ENCODE results near the gene AGL.
A peak's percentile ranks its signal among the peaks of the same experiment; 100 is the strongest.

Gene AGL

DNA sequence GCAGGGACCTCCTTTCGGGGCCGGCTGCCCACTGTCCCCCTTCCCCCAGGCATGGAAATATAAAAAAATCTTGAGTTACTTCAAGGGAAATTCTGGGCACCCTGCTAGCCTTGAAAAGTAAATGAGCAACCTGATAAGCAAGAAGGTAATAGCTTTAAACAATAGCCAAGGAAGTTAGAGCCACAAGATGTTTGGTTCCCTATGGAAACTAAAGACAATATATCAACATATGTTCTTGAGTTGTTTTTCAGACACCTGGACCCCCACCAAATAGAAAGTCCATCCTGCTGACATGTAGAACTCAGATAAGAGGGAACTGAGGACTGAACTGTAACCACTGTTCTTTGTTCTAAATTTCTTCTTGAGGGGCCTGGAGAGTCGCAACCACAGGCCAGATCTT, 100.3 kb downstream of the AGL start:
- Histone ChIP-seq H3K4me2 (ENCODE audit: low read length) (no peak overlapping the region), H3K79me1 (ENCODE audit: low read length) (peaks cover 2% of the 10 kb centered on the region), H2BK120ac (ENCODE audit: insufficient read depth, low read length, poor library complexity) (no peak overlapping the region), H3K27me3 (ENCODE audit: insufficient read depth, low read length) (no peaks in the 10 kb centered on the region), H3K27ac (ENCODE audit: low read depth, low read length) (no peak overlapping the region), H3K18ac (ENCODE audit: low read length) (no peak overlapping the region), H2AFZ (ENCODE audit: insufficient read depth, low read length, poor library complexity) (no peak overlapping the region), H3K23ac (ENCODE audit: low read length) (no peak overlapping the region), H3K4ac (ENCODE audit: low read depth, low read length) (no peak overlapping the region), H3K14ac (ENCODE audit: low read length) (no peak overlapping the region), H3K79me2 (ENCODE audit: control insufficient read depth, insufficient read depth, low read length, poor library complexity) (no peaks in the 10 kb centered on the region), H3K9ac (ENCODE audit: low read length) (no peak overlapping the region), H3K4me3 (ENCODE audit: low read depth, low read length) (no peak overlapping the region), H4K91ac (ENCODE audit: low read depth, low read length) (no peak overlapping the region), H2BK5ac (ENCODE audit: low read depth, low read length, poor library complexity) (no peak overlapping the region), H2AK5ac (ENCODE audit: low read length) (no peak overlapping the region), H3K36me3 (ENCODE audit: control insufficient read depth in 1 of 2, insufficient read depth in 2 of 2, low read length in 2 of 2) (no peaks in the 10 kb centered on the region), H4K12ac (ENCODE audit: low read depth, low read length) (no peak overlapping the region), H2BK12ac (ENCODE audit: low read length) (no peak overlapping the region), H3K4me1 (ENCODE audit: control insufficient read depth in 1 of 2, insufficient read depth in 2 of 2, low read length in 2 of 2) (no peaks in the 10 kb centered on the region), H4K8ac (ENCODE audit: low read depth, low read length) (no peak overlapping the region), H3K9me3 (ENCODE audit: insufficient read depth, low read depth, low read length) (no peaks in the 10 kb centered on the region)
- no peak for DNase-seq
- no CpG with 5 or more reads among the region's 3 CpGs for WGBS (ENCODE audit: extremely low coverage, insufficient coverage, insufficient read length)

DNA sequence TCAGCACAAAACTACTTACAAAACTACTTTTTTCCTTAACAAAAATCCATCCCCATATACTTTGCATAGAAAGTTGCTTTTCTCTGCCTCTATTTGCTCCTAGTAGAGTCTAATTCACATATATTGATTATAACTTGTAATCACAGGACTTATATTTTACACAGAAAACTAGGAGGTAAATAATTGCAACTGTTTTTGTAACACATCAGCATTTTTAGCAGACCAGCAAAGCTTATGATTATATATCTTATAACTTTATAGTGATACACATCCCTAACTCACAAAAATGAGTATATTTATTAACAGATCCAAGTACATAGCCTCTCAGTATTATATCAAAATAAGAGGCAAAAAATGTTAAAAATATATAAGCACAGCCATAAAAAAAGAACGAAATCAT, 102.4 kb downstream of the AGL start:
- no peaks in the 10 kb centered on the region for H3K79me2 ChIP-seq (ENCODE audit: control insufficient read depth, insufficient read depth, low read length, poor library complexity)
- no peak for DNase-seq
- H3K36me3 ChIP-seq (ENCODE audit: control insufficient read depth in 1 of 2, insufficient read depth in 2 of 2, low read length in 2 of 2) = no peaks in the 10 kb centered on the region

DNA sequence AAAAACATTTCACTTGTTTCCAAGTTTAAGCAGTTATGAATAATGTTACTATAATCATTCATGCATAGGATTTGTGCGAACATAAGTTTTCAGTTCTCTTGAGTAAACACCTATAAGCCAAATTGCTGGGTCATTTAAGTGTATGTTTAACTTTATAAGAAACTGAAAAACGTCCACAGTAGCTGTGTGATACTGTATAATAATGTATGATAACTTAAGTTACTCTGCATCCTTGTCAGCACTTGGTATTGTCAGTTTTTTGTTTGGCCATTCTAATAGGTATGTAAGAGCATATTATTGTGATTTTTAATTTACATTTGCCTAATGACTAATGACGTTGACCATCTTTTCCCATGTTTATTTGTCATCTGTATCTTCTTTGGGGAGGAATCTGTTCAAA, 105.2 kb downstream of the AGL start:
- H3K9me3 ChIP-seq (ENCODE audit: insufficient read depth, low read depth, low read length) = no peaks in the 10 kb centered on the region
- H3K9ac ChIP-seq (ENCODE audit: low read length) = no peak overlapping the region
- no peak overlapping the region for H3K4me2 ChIP-seq (ENCODE audit: low read length)
- H4K12ac ChIP-seq (ENCODE audit: low read depth, low read length) = no peak overlapping the region
- no peak overlapping the region for H4K91ac ChIP-seq (ENCODE audit: low read depth, low read length)
- H2BK12ac ChIP-seq (ENCODE audit: low read length) = no peak overlapping the region
- H2BK120ac ChIP-seq (ENCODE audit: insufficient read depth, low read length, poor library complexity) = no peak overlapping the region
- no peak overlapping the region for H3K4ac ChIP-seq (ENCODE audit: low read depth, low read length)
- no peaks in the 10 kb centered on the region for H3K79me2 ChIP-seq (ENCODE audit: control insufficient read depth, insufficient read depth, low read length, poor library complexity)
- H3K18ac ChIP-seq (ENCODE audit: low read length) = no peak overlapping the region
- H3K4me1 ChIP-seq (ENCODE audit: control insufficient read depth in 1 of 2, insufficient read depth in 2 of 2, low read length in 2 of 2) = no peaks in the 10 kb centered on the region
- H3K27ac ChIP-seq (ENCODE audit: low read depth, low read length) = no peak overlapping the region
- H2AFZ ChIP-seq (ENCODE audit: insufficient read depth, low read length, poor library complexity) = no peak overlapping the region
- no peak overlapping the region for H2BK5ac ChIP-seq (ENCODE audit: low read depth, low read length, poor library complexity)
- no CpG with 5 or more reads among the region's 3 CpGs for WGBS (ENCODE audit: extremely low coverage, insufficient coverage, insufficient read length)
- H3K14ac ChIP-seq (ENCODE audit: low read length) = no peak overlapping the region
- H3K4me3 ChIP-seq (ENCODE audit: low read depth, low read length) = no peak overlapping the region
- H3K23ac ChIP-seq (ENCODE audit: low read length) = no peak overlapping the region
- DNase-seq = no peak
- H3K36me3 ChIP-seq (ENCODE audit: control insufficient read depth in 1 of 2, insufficient read depth in 2 of 2, low read length in 2 of 2) = no peaks in the 10 kb centered on the region
- H3K79me1 ChIP-seq (ENCODE audit: low read length) = no peaks in the 10 kb centered on the region
- no peak overlapping the region for H4K8ac ChIP-seq (ENCODE audit: low read depth, low read length)
- no peak overlapping the region for H2AK5ac ChIP-seq (ENCODE audit: low read length)
- no peaks in the 10 kb centered on the region for H3K27me3 ChIP-seq (ENCODE audit: insufficient read depth, low read length)

More for the DNA sequence above, 102.4 kb downstream of the AGL start:
- no peaks in the 10 kb centered on the region for H3K4me1 ChIP-seq (ENCODE audit: control insufficient read depth in 1 of 2, insufficient read depth in 2 of 2, low read length in 2 of 2)
- H2BK12ac ChIP-seq (ENCODE audit: low read length) = no peak overlapping the region
- no peaks in the 10 kb centered on the region for H3K9me3 ChIP-seq (ENCODE audit: insufficient read depth, low read depth, low read length)
- H4K12ac ChIP-seq (ENCODE audit: low read depth, low read length) = no peak overlapping the region
- no peak overlapping the region for H3K4me2 ChIP-seq (ENCODE audit: low read length)
- H3K9ac ChIP-seq (ENCODE audit: low read length) = no peak overlapping the region
- no peak overlapping the region for H3K14ac ChIP-seq (ENCODE audit: low read length)
- no CpG with 5 or more reads among the region's 1 CpG for WGBS (ENCODE audit: extremely low coverage, insufficient coverage, insufficient read length)
- H3K79me1 ChIP-seq (ENCODE audit: low read length) = no peaks in the 10 kb centered on the region
- no peak overlapping the region for H3K4ac ChIP-seq (ENCODE audit: low read depth, low read length)
- no peak overlapping the region for H2AFZ ChIP-seq (ENCODE audit: insufficient read depth, low read length, poor library complexity)
- H3K18ac ChIP-seq (ENCODE audit: low read length) = no peak overlapping the region
- no peak overlapping the region for H3K4me3 ChIP-seq (ENCODE audit: low read depth, low read length)
- H4K8ac ChIP-seq (ENCODE audit: low read depth, low read length) = no peak overlapping the region
- no peak overlapping the region for H2BK120ac ChIP-seq (ENCODE audit: insufficient read depth, low read length, poor library complexity)
- H3K23ac ChIP-seq (ENCODE audit: low read length) = no peak overlapping the region
- H2AK5ac ChIP-seq (ENCODE audit: low read length) = no peak overlapping the region
- no peak overlapping the region for H3K27ac ChIP-seq (ENCODE audit: low read depth, low read length)
- no peak overlapping the region for H2BK5ac ChIP-seq (ENCODE audit: low read depth, low read length, poor library complexity)
- no peaks in the 10 kb centered on the region for H3K27me3 ChIP-seq (ENCODE audit: insufficient read depth, low read length)
- H4K91ac ChIP-seq (ENCODE audit: low read depth, low read length) = no peak overlapping the region

DNA sequence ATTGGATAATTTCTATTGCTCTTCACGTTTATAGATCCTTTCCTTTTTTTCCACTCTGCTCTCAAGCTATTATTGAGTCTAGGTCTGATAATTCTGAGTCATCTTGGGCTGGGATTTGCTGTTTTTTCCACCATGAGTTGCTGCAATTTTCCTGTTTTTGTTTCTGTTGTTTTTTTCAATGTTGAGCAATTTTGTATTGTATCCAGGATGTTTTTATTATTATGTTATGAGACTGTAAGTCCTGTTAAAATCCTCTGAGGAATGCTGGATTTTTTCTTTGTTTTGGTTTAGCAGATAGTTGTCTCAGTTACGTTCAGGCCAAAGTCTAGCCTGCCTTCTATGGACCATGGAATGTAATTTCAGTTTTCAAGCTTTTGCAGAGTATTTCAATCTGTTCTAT, 106.6 kb downstream of the AGL start:
- Histone ChIP-seq H3K27ac (ENCODE audit: low read depth, low read length) (no peak overlapping the region), H4K8ac (ENCODE audit: low read depth, low read length) (no peak overlapping the region), H3K79me1 (ENCODE audit: low read length) (no peaks in the 10 kb centered on the region), H3K36me3 (ENCODE audit: control insufficient read depth in 1 of 2, insufficient read depth in 2 of 2, low read length in 2 of 2) (no peaks in the 10 kb centered on the region), H3K4me1 (ENCODE audit: control insufficient read depth in 1 of 2, insufficient read depth in 2 of 2, low read length in 2 of 2) (no peaks in the 10 kb centered on the region), H3K18ac (ENCODE audit: low read length) (no peak overlapping the region), H3K27me3 (ENCODE audit: insufficient read depth, low read length) (no peaks in the 10 kb centered on the region), H3K23ac (ENCODE audit: low read length) (no peak overlapping the region), H3K79me2 (ENCODE audit: control insufficient read depth, insufficient read depth, low read length, poor library complexity) (no peaks in the 10 kb centered on the region), H3K9me3 (ENCODE audit: insufficient read depth, low read depth, low read length) (no peaks in the 10 kb centered on the region), H3K9ac (ENCODE audit: low read length) (no peak overlapping the region), H2AFZ (ENCODE audit: insufficient read depth, low read length, poor library complexity) (no peak overlapping the region), H4K91ac (ENCODE audit: low read depth, low read length) (no peak overlapping the region), H3K14ac (ENCODE audit: low read length) (no peak overlapping the region), H2AK5ac (ENCODE audit: low read length) (no peak overlapping the region), H2BK120ac (ENCODE audit: insufficient read depth, low read length, poor library complexity) (no peak overlapping the region), H2BK12ac (ENCODE audit: low read length) (peak overlapping the region; percentile 58), H2BK5ac (ENCODE audit: low read depth, low read length, poor library complexity) (no peak overlapping the region), H4K12ac (ENCODE audit: low read depth, low read length) (no peak overlapping the region), H3K4me2 (ENCODE audit: low read length) (no peak overlapping the region), H3K4ac (ENCODE audit: low read depth, low read length) (no peak overlapping the region), H3K4me3 (ENCODE audit: low read depth, low read length) (no peak overlapping the region)
- DNase-seq = peak; percentile 42 to 96
- no CpG with 5 or more reads among the region's 2 CpGs for WGBS (ENCODE audit: extremely low coverage, insufficient coverage, insufficient read length)
